Chondrocyte (in vitro differentiated cells): Measurements from ENCODE around the gene ASB3. TPM values are rescaled to one million over a fixed set of nuclear protein-coding genes. Genes with fewer than 3 reads are reported as not detected.
"Not testable (repeated sequence)": the region's sequence is repeated elsewhere in the genome, so short reads cannot be mapped to it uniquely, and the experiment has no call there.

ENCODE experiments used
- DNase-seq: peaks from one replicate; pipeline ENCODE4 v3.0.0; 2021; ENCODE audit warnings: mixed read lengths, low spot score
- H3K27ac Mint-ChIP-seq: one replicate; pipeline ENCODE4 v1.8.0; 2021; ENCODE audit warnings: mild to moderate bottlenecking, moderate library complexity, mixed read lengths; ENCODE audit not compliant: unreplicated experiment
- H3K27me3 Mint-ChIP-seq: 2 replicates; pipeline ENCODE4 v1.8.0; 2021; ENCODE audit warnings: low read depth, mixed read lengths
- H3K36me3 Mint-ChIP-seq: 2 replicates; pipeline ENCODE4 v1.8.0; 2021; ENCODE audit warnings: low read depth, mixed read lengths
- H3K4me1 Mint-ChIP-seq: 2 replicates; pipeline ENCODE4 v1.8.0; 2021; ENCODE audit warnings: low read depth, mild to moderate bottlenecking, mixed read lengths
- H3K4me3 Mint-ChIP-seq: one replicate; pipeline ENCODE4 v1.8.0; 2021; ENCODE audit warnings: mild to moderate bottlenecking, moderate library complexity, mixed read lengths; ENCODE audit not compliant: unreplicated experiment
- H3K9me3 Mint-ChIP-seq: 2 replicates; pipeline ENCODE4 v1.8.0; 2021; ENCODE audit warnings: low read depth, mixed read lengths
- CTCF ChIP-seq: fragments of 200-600 bp; sonication (generic); IDR thresholded peaks from 2 replicates; pipeline ENCODE4 v1.5.0; 2021; ENCODE audit warnings: antibody characterized with exemption, mild to moderate bottlenecking, moderate library complexity
- total RNA-seq: library from RNA; stranded (reverse); gene quantifications from 3 replicates; pipeline ENCODE4 v1.2.1, GENCODE V29; 2021

The ASB3 gene
- total RNA-seq, 1 donor from 2014 or later: 20.9 TPM

GRCh38 chr2:53767405-53768241 is 19.1 kb downstream of the ASB3 start, which contains the start of gene CHAC2:
Gene CHAC2, plus strand, starts transcription at chr2:53767804. Its CDS starts 83 bp downstream, at chr2:53767887.
- Mint-ChIP-seq H3K4me3 (peak within 1 kb of the TSS; percentile 82), H3K4me1 (peaks cover 20% of the 10 kb centered on the region), H3K27ac (peak within 1 kb of the TSS; percentile 84)

GRCh38 chr2:53765767-53766166 is 21.0 kb downstream of the ASB3 start:
- DNase-seq: no peak
- Mint-ChIP-seq H3K27ac (no peak overlapping the region), H3K4me1 (peaks cover 19% of the 10 kb centered on the region), H3K27me3 (no peaks in the 10 kb centered on the region), H3K4me3 (no peak overlapping the region), H3K36me3 (peaks cover 12% of the 10 kb centered on the region), H3K9me3 (no peaks in the 10 kb centered on the region)
- no peak for TF ChIP-seq CTCF

More at GRCh38 chr2:53767405-53768241, 19.1 kb downstream of the ASB3 start, which contains the start of gene CHAC2:
- Mint-ChIP-seq H3K36me3 (peaks cover 8% of the 10 kb centered on the region), H3K27me3 (no peaks in the 10 kb centered on the region), H3K9me3 (no peaks in the 10 kb centered on the region)
- TF ChIP-seq CTCF: peak; percentile 62
- DNase-seq: no peak

GRCh38 chr2:53757206-53757605 is 29.5 kb downstream of the ASB3 start:
- H3K4me3 Mint-ChIP-seq, DNase-seq, H3K9me3 Mint-ChIP-seq, H3K27me3 Mint-ChIP-seq, H3K27ac Mint-ChIP-seq, H3K4me1 Mint-ChIP-seq: not testable (repeated sequence)
- H3K36me3 Mint-ChIP-seq: peaks cover 16% of the 10 kb centered on the region

GRCh38 chr2:53756644-53757043 is 30.1 kb downstream of the ASB3 start:
- peaks cover 11% of the 10 kb centered on the region for H3K36me3 Mint-ChIP-seq
- H3K9me3 Mint-ChIP-seq: peaks cover 2% of the 10 kb centered on the region
- TF ChIP-seq CTCF: no peak
- peaks cover 2% of the 10 kb centered on the region for H3K4me1 Mint-ChIP-seq
- no peak overlapping the region for H3K27ac Mint-ChIP-seq
- DNase-seq: no peak
- H3K27me3 Mint-ChIP-seq: no peaks in the 10 kb centered on the region
- no peak overlapping the region for H3K4me3 Mint-ChIP-seq

- Mint-ChIP-seq H3K9me3 (peaks cover 2% of the 10 kb centered on the region), H3K27ac (no peak overlapping the region), H3K27me3 (no peaks in the 10 kb centered on the region), H3K4me3 (no peak overlapping the region), H3K4me1 (peaks cover 11% of the 10 kb centered on the region), H3K36me3 (peaks cover 11% of the 10 kb centered on the region)
- DNase-seq: no peak
- no peak for TF ChIP-seq CTCF
Measured at GRCh38 chr2:53755121-53755520, 31.6 kb downstream of the ASB3 start.
